B cell (primary cell): ENCODE data around the gene DNASE2B. TPM values are rescaled to one million over a fixed set of nuclear protein-coding genes. Genes with fewer than 3 reads are reported as not detected.

ENCODE experiments used
- ATAC-seq: fragments of 200-7000 bp; cut with Tn5 transposase; one replicate; pipeline ENCODE4 v1.10.0; 2021; ENCODE audit warnings: low read depth, mild to moderate bottlenecking, moderate number of reproducible peaks, moderate library complexity
- CTCF ChIA-PET: fragments of 350-600 bp; sonication (Branson Sonifier 250); formaldehyde crosslinking; loops from one replicate; lab custom pipeline; 2021; ENCODE audit warnings: antibody characterized with exemption, inconsistent platforms; lab: Charles Lee
- POLR2A ChIA-PET: fragments of 350-600 bp; sonication (Branson Sonifier 250); formaldehyde crosslinking; loops from one replicate; lab custom pipeline; 2021; ENCODE audit warnings: antibody characterized with exemption; lab: Charles Lee
- DNase-seq: peaks from one replicate; pipeline ENCODE4 v3.0.0; 2013
- H2AFZ ChIP-seq: 2 replicates; pipeline ENCODE4 v1.6.1; 2012; ENCODE audit warnings: mild to moderate bottlenecking, low read depth, low read length; ENCODE audit not compliant: insufficient read depth, poor library complexity, severe bottlenecking
- H3K27ac ChIP-seq, 2 donors: 1 replicate in 1 of 2; 2 replicates in 1 of 2; pipeline ENCODE4 v1.5.1; 2012 to 2013; ENCODE audit warnings: low read length in 2 of 2, mild to moderate bottlenecking in 2 of 2, moderate library complexity in 1 of 2
- H3K27me3 ChIP-seq, 4 experiments: fragments of 200-600 bp in 1 of 4; sonication (generic) in 1 of 4; replicated peaks in 1 of 4; 1 replicate in 2 of 4; 2 replicates in 2 of 4; pipeline versions ENCODE4 v1.6.1 to v1.7.0; 2013 to 2016; ENCODE audit warnings: low read length in 3 of 4, mild to moderate bottlenecking in 2 of 4, mixed read lengths in 1 of 4, moderate library complexity in 1 of 4; ENCODE audit not compliant: insufficient read depth in 4 of 4, control insufficient read depth in 3 of 4; ENCODE audit errors: control extremely low read depth in 1 of 4
- H3K36me3 ChIP-seq, 2 experiments: replicated peaks in 1 of 2; 1 replicate in 1 of 2; 2 replicates in 1 of 2; pipeline versions ENCODE4 v1.6.1 to v1.7.1; 2013; ENCODE audit warnings: low read length in 1 of 2; ENCODE audit not compliant: insufficient read depth in 2 of 2, control insufficient read depth in 1 of 2; ENCODE audit errors: control extremely low read depth in 1 of 2, extremely low read depth in 1 of 2
- H3K4me1 ChIP-seq, 2 donors: fragments of 200-600 bp in 1 of 2; sonication (generic) in 1 of 2; 1 replicate in 1 of 2; 2 replicates in 1 of 2; pipeline versions ENCODE4 v1.5.1 to v1.6.1; 2013 to 2017; ENCODE audit warnings: low read length in 2 of 2; ENCODE audit not compliant: control insufficient read depth in 2 of 2, insufficient read depth in 2 of 2
- H3K4me2 ChIP-seq: replicated peaks from 2 replicates; pipeline ENCODE3; 2012; ENCODE audit warnings: mild to moderate bottlenecking, low read depth, low read length; ENCODE audit not compliant: poor library complexity, severe bottlenecking
- H3K4me3 ChIP-seq, 5 experiments: fragments of 200-600 bp in 1 of 5; sonication (generic) in 1 of 5; 1 replicate in 3 of 5; 2 replicates in 2 of 5; pipeline versions ENCODE4 v1.5.1 to v1.7.0; 2011 to 2016; ENCODE audit warnings: low read length in 4 of 5, mild to moderate bottlenecking in 4 of 5, low read depth in 2 of 5, control low read depth in 1 of 5, moderate library complexity in 1 of 5; ENCODE audit not compliant: insufficient read depth in 1 of 5; ENCODE audit errors: control extremely low read depth in 1 of 5, extremely low read depth in 1 of 5
- H3K79me2 ChIP-seq: fragments of 200-600 bp; sonication (generic); one replicate; pipeline ENCODE4 v1.6.0; 2016; ENCODE audit warnings: low read length; ENCODE audit not compliant: control insufficient read depth, insufficient read depth
- H3K9ac ChIP-seq: fragments of 200-600 bp; sonication (generic); 2 replicates; pipeline ENCODE4 v1.6.1; 2017; ENCODE audit warnings: mild to moderate bottlenecking, low read length, moderate library complexity
- H3K9me3 ChIP-seq, 3 donors: one replicate each; pipeline versions ENCODE4 v1.6.1 to v1.7.1; 2013; ENCODE audit warnings: low read length in 2 of 3; ENCODE audit not compliant: control insufficient read depth in 2 of 3, insufficient read depth in 1 of 3; ENCODE audit errors: control extremely low read depth in 1 of 3
- H4K20me1 ChIP-seq: 2 replicates; pipeline ENCODE4 v1.6.0; 2012; ENCODE audit warnings: mild to moderate bottlenecking, low read length; ENCODE audit not compliant: insufficient read depth, control insufficient read depth, poor library complexity, severe bottlenecking
- H3K27ac Mint-ChIP-seq: one replicate; pipeline ENCODE4 v1.8.0; 2021; ENCODE audit warnings: mixed read lengths
- H3K27me3 Mint-ChIP-seq: one replicate; pipeline ENCODE4 v1.8.0; 2021; ENCODE audit warnings: mixed read lengths
- H3K4me1 Mint-ChIP-seq: one replicate; pipeline ENCODE4 v1.8.0; 2021; ENCODE audit warnings: mixed read lengths
- H3K4me3 Mint-ChIP-seq: one replicate; pipeline ENCODE4 v1.8.0; 2021; ENCODE audit warnings: mixed read lengths
- H3K9me3 Mint-ChIP-seq: one replicate; pipeline ENCODE4 v1.8.0; 2022; ENCODE audit warnings: mixed read lengths; ENCODE audit not compliant: insufficient read depth
- EZH2 ChIP-seq: IDR thresholded peaks from 2 replicates; pipeline ENCODE4 v1.6.1; 2012; ENCODE audit warnings: borderline replicate concordance, low read depth, mild to moderate bottlenecking, moderate library complexity, low read length; ENCODE audit not compliant: insufficient read depth, poor library complexity, severe bottlenecking
- WGBS: methylation state at CpG from one replicate; pipeline ENCODE4 v1.1.5; 2013; ENCODE audit warnings: missing lambda C conversion rate; ENCODE audit not compliant: insufficient coverage; 5-methylcytosine and 5-hydroxymethylcytosine counted together
- intact Hi-C: fragments of 100-400 bp; cut with micrococcal nuclease; formaldehyde crosslinking; loops from one replicate; pipeline ENCODE4 v1.10.0; 2022
- polyA plus RNA-seq: library from polyadenylated mRNA; depleted of rRNA; stranded (reverse); fragments of >200 nt; gene quantifications from 2 replicates; pipeline ENCODE4 v1.2.3, GENCODE V29; 2012
- total RNA-seq, 2 donors: library from RNA; stranded (reverse); fragments of 120-200 nt in 1 of 2; gene quantifications; 1 replicate in 1 of 2; 2 replicates in 1 of 2; pipeline versions ENCODE4 v1.2.3 to v1.2.4, GENCODE V29; 2013 to 2022
- TF ChIP-seq, protein P1 (sequence below): fragments of 200-600 bp; IDR thresholded peaks from one replicate; pipeline ENCODE4 v1.8.0; 2022; ENCODE audit warnings: antibody characterized with exemption, mild to moderate bottlenecking

Gene DNASE2B
- total and polyA plus RNA-seq, 2 donors (not counting 1 experiment from before 2014, with no cell fraction given): not detected

DNA sequence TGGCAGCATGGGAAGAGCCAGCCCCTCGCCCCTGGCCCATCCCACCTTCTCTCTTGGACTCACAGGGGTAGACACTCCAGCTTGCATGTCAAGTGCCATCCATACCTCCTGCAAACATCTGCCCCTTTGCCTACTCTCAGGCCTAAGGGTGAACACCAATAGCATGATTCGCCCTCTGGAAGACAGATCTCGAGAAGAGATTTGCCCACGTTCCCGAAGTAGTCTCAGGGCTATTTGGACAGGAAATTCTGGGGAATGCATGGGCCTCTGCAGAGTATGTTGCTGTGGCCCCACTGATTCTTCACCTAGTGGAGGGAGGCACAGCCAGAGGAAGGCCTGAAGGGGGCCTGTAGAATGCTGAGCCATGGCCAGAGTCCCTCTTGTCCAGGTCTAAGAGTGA is 29.8 kb upstream of the DNASE2B start:
- intact Hi-C loops: no loop called here
- DNase-seq: no peak
- no peak overlapping the region for H3K9ac ChIP-seq
- no peaks in the 10 kb centered on the region for H3K4me1 ChIP-seq
- H3K36me3 ChIP-seq: no peaks in the 10 kb centered on the region
- H3K27me3 ChIP-seq: no peaks in the 10 kb centered on the region
- H3K79me2 ChIP-seq: no peaks in the 10 kb centered on the region
- Mint-ChIP-seq H3K9me3 (no peaks in the 10 kb centered on the region), H3K4me3 (no peak overlapping the region), H3K4me1 (no peaks in the 10 kb centered on the region), H3K27me3 (no peaks in the 10 kb centered on the region), H3K27ac (no peak overlapping the region)
- H3K9me3 ChIP-seq: no peaks in the 10 kb centered on the region
- CTCF ChIA-PET: no interaction called here
- no peak overlapping the region for H3K4me3 ChIP-seq
- WGBS: 98% methylated on average over 5 of the region's 5 CpGs
- no peak overlapping the region for H2AFZ ChIP-seq
- POLR2A ChIA-PET: no interaction called here
- no peak overlapping the region for H3K4me2 ChIP-seq
- ATAC-seq: no peak
- H3K27ac ChIP-seq: no peak overlapping the region
- no peak for TF ChIP-seq EZH2
- TF ChIP-seq, protein P1, sequence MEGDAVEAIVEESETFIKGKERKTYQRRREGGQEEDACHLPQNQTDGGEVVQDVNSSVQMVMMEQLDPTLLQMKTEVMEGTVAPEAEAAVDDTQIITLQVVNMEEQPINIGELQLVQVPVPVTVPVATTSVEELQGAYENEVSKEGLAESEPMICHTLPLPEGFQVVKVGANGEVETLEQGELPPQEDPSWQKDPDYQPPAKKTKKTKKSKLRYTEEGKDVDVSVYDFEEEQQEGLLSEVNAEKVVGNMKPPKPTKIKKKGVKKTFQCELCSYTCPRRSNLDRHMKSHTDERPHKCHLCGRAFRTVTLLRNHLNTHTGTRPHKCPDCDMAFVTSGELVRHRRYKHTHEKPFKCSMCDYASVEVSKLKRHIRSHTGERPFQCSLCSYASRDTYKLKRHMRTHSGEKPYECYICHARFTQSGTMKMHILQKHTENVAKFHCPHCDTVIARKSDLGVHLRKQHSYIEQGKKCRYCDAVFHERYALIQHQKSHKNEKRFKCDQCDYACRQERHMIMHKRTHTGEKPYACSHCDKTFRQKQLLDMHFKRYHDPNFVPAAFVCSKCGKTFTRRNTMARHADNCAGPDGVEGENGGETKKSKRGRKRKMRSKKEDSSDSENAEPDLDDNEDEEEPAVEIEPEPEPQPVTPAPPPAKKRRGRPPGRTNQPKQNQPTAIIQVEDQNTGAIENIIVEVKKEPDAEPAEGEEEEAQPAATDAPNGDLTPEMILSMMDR: no peak
- no peaks in the 10 kb centered on the region for H4K20me1 ChIP-seq

DNA sequence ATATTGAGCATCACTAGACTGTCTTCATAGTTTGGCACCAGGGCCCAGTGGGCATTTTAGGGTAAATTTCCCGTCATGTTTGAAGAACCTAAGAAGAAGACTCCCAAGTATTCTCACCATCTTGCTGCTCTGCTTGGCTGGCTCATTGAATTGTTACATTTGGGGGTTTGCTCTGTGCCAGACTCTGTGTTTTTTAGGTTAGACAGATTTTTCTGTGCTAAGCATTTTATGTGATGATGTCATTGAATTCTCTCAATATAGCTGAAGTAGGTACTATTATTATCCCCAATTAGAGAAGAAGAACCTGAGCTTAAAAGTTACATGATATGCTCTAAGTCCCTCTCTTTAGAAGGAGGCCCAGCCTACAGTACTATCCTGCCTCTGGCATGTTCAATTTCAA is 28.0 kb upstream of the DNASE2B start:
- ATAC-seq (no peak), DNase-seq (no peak)
- Histone ChIP-seq H3K27ac (no peak overlapping the region), H3K4me2 (no peak overlapping the region), H3K4me3 (no peak overlapping the region), H3K36me3 (no peaks in the 10 kb centered on the region), H3K79me2 (no peaks in the 10 kb centered on the region), H4K20me1 (no peaks in the 10 kb centered on the region), H3K9ac (no peak overlapping the region), H3K4me1 (no peaks in the 10 kb centered on the region), H3K9me3 (no peaks in the 10 kb centered on the region), H3K27me3 (no peaks in the 10 kb centered on the region), H2AFZ (no peak overlapping the region)
- Mint-ChIP-seq H3K9me3 (no peaks in the 10 kb centered on the region), H3K4me3 (no peak overlapping the region), H3K4me1 (no peaks in the 10 kb centered on the region), H3K27ac (no peak overlapping the region), H3K27me3 (no peaks in the 10 kb centered on the region)
- no CpG with 5 or more reads among the region's 1 CpG for WGBS
- TF ChIP-seq EZH2: no peak
- POLR2A ChIA-PET: no interaction called here
- intact Hi-C loops: no loop called here
- CTCF ChIA-PET: interaction anchor here (0.9 kb wide), 1 partner anchor 383 kb away, joined by 3 read pairs; no protein-coding TSS in a partner anchor
